Upper lobe of right lung (tissue), 1 donor: Measurements from ENCODE around the gene LACTB. TPM values are rescaled to one million over a fixed set of nuclear protein-coding genes. Genes with fewer than 3 reads are reported as not detected.
A peak's percentile ranks its signal among the peaks of the same experiment; 100 is the strongest.

Source experiments
- ATAC-seq: fragments of 200-7000 bp; cut with Tn5 transposase; one replicate; pipeline ENCODE4 v1.9.1; 2020; ENCODE audit warnings: mild to moderate bottlenecking, moderate library complexity
- DNase-seq: peaks from one replicate; pipeline ENCODE4 v3.0.0-alpha.2; 2020
- H3K27ac ChIP-seq: fragments of 200-600 bp; one replicate; pipeline ENCODE4 v1.8.0; 2022
- H3K27me3 ChIP-seq: fragments of 200-600 bp; one replicate; pipeline ENCODE4 v1.8.0; 2022; ENCODE audit warnings: mild to moderate bottlenecking
- H3K36me3 ChIP-seq: fragments of 200-600 bp; one replicate; pipeline ENCODE4 v1.8.0; 2022
- H3K4me1 ChIP-seq: fragments of 200-600 bp; one replicate; pipeline ENCODE4 v1.8.0; 2022
- H3K4me3 ChIP-seq: fragments of 200-600 bp; one replicate; pipeline ENCODE4 v1.8.0; 2022; ENCODE audit warnings: mild to moderate bottlenecking
- H3K9me3 ChIP-seq: fragments of 200-600 bp; one replicate; pipeline ENCODE4 v1.8.0; 2022
- CTCF ChIP-seq: fragments of 200-600 bp; IDR thresholded peaks from one replicate; pipeline ENCODE4 v1.8.0; 2022; ENCODE audit warnings: antibody characterized with exemption
- intact Hi-C: fragments of 100-400 bp; cut with DNase I; formaldehyde crosslinking; loops from one replicate; pipeline ENCODE4 v1.11.0; 2022
- total RNA-seq: library from RNA; stranded (reverse); fragmentation: NEBNext Ultra II Directional; extraction: Animal tissue kit (Norgen Biotek cat#: 25700); gene quantifications from one replicate; pipeline ENCODE4 v1.2.1, GENCODE V29; 2021
- donor health status: DM: no; HTN: yes; CAD: no; lungs with severe emphysema.

The LACTB gene
- total RNA-seq, 1 donor from 2014 or later = 24.8 TPM

- TF ChIP-seq CTCF = no peak
- H3K27ac ChIP-seq = no peak overlapping the region
- no peak overlapping the region for H3K4me3 ChIP-seq
- ATAC-seq = no peak
- H3K27me3 ChIP-seq = no peaks in the 10 kb centered on the region
- H3K36me3 ChIP-seq = peaks cover 73% of the 10 kb centered on the region
- no peaks in the 10 kb centered on the region for H3K9me3 ChIP-seq
- intact Hi-C loops = no loop called here
- peaks cover 22% of the 10 kb centered on the region for H3K4me1 ChIP-seq
- no peak for DNase-seq
Measured at GRCh38 chr15:63151665-63152064, 30.0 kb downstream of the LACTB start.

- no peak for TF ChIP-seq CTCF
- ATAC-seq = no peak
- intact Hi-C loops = no loop called here
- Histone ChIP-seq H3K4me1 (peaks cover 17% of the 10 kb centered on the region), H3K27ac (no peak overlapping the region), H3K27me3 (no peaks in the 10 kb centered on the region), H3K36me3 (peaks cover 41% of the 10 kb centered on the region), H3K9me3 (no peaks in the 10 kb centered on the region), H3K4me3 (peak overlapping the region; percentile 92)
- no peak for DNase-seq
Measured at GRCh38 chr15:63155486-63155885, 33.8 kb downstream of the LACTB start.

- intact Hi-C loops = no loop called here
- no peaks in the 10 kb centered on the region for H3K27me3 ChIP-seq
- H3K4me1 ChIP-seq = peaks cover 16% of the 10 kb centered on the region
- TF ChIP-seq CTCF = no peak
- no peaks in the 10 kb centered on the region for H3K9me3 ChIP-seq
- H3K36me3 ChIP-seq = peaks cover 41% of the 10 kb centered on the region
- ATAC-seq (no peak), DNase-seq (no peak)
- peak overlapping the region; percentile 97 for H3K27ac ChIP-seq
- H3K4me3 ChIP-seq = peak overlapping the region; percentile 92
Measured at GRCh38 chr15:63156086-63156710, 34.5 kb downstream of the LACTB start.

GRCh38 chr15:63156755-63157117 lies 35.1 kb downstream of the LACTB start:
- no peaks in the 10 kb centered on the region for H3K9me3 ChIP-seq
- TF ChIP-seq CTCF = no peak
- peak overlapping the region; percentile 97 for H3K27ac ChIP-seq
- peaks cover 39% of the 10 kb centered on the region for H3K36me3 ChIP-seq
- peaks cover 16% of the 10 kb centered on the region for H3K4me1 ChIP-seq
- H3K27me3 ChIP-seq = no peaks in the 10 kb centered on the region
- DNase-seq (no peak), ATAC-seq (peak; percentile 9)
- peak overlapping the region; percentile 92 for H3K4me3 ChIP-seq
- intact Hi-C loops = no loop called here

- intact Hi-C loops = no loop called here
- Histone ChIP-seq H3K4me1 (peaks cover 16% of the 10 kb centered on the region), H3K36me3 (peaks cover 33% of the 10 kb centered on the region), H3K27ac (peak within 1 kb of the TSS; percentile 97), H3K4me3 (peak within 1 kb of the TSS; percentile 92), H3K27me3 (no peaks in the 10 kb centered on the region), H3K9me3 (no peaks in the 10 kb centered on the region)
- peak; percentile 95 for DNase-seq
- TF ChIP-seq CTCF = no peak
- peak; percentile 98 for ATAC-seq
Measured at GRCh38 chr15:63157118-63157843, 35.6 kb downstream of the LACTB start, which contains the start of gene RPS27L. Gene RPS27L (minus strand): TSS chr15:63157477. CDS start chr15:63157405, 72 bp downstream.
